ENCODE data around the gene CZIB. TPM values are rescaled to one million over a fixed set of nuclear protein-coding genes. Genes with fewer than 3 reads are reported as not detected.

The CZIB gene
- total and polyA plus RNA-seq, 2 of the 13 experiments (the other 11 are each of a cell fraction or from before 2014, with no cell fraction given), result 49.2 to 67.0 TPM

GRCh38 chr1:53270107-53270506 is 49.7 kb upstream of the CZIB start (continued):
- TF ChIP-seq ZNF646 (CRISPR knock-in tag; IDR thresholded peaks at IDR 0.05), result no peak
- TF ChIP-seq STAT5B (CRISPR knock-in tag; IDR thresholded peaks at IDR 0.05), result no peak
- TF ChIP-seq FOXM1 (CRISPR knock-in tag; IDR thresholded peaks at IDR 0.05), result no peak
- TF ChIP-seq XRCC5 (optimal IDR thresholded peaks at IDR 0.05; ENCODE audit: low read length), result no peak
- no peak for TF ChIP-seq PHF20 (CRISPR knock-in tag; IDR thresholded peaks at IDR 0.05)
- TF ChIP-seq ZNF30 (CRISPR knock-in tag; IDR thresholded peaks at IDR 0.05), result no peak
- TF ChIP-seq MIXL1 (CRISPR knock-in tag; IDR thresholded peaks at IDR 0.05), result no peak
- no peak for TF ChIP-seq NBN (conservative IDR thresholded peaks at IDR 0.05)
- no peak for TF ChIP-seq KLF13 (CRISPR knock-in tag; IDR thresholded peaks at IDR 0.05)
- no peak for TF ChIP-seq ATM (IDR thresholded peaks at IDR 0.05; ENCODE audit: borderline replicate concordance)
- TF ChIP-seq ZNF337 (CRISPR knock-in tag; IDR thresholded peaks at IDR 0.05; ENCODE audit: borderline replicate concordance, low read depth), result no peak
- no peak for TF ChIP-seq ZNF770 (CRISPR knock-in tag; IDR thresholded peaks at IDR 0.05)
- no peak for TF ChIP-seq AGO1 (IDR thresholded peaks at IDR 0.05; ENCODE audit: low read depth, low read length, poor library complexity, severe bottlenecking)

Data from HepG2 (cell line).